Uterus (tissue), 2 donors: ENCODE results near the gene LMNTD1.

ENCODE experiments used
- POLR2A ChIP-seq, 2 donors: fragments of 450-650 bp; IDR thresholded peaks; one replicate each; pipeline ENCODE4 v1.6.1; 2016; ENCODE audit warnings: antibody characterized with exemption in 2 of 2, mild to moderate bottlenecking in 1 of 2, moderate library complexity in 1 of 2
- TF ChIP-seq, protein P1 (sequence below), 4 experiments: fragments of 200-600 bp in 2 of 4; fragments of 450-650 bp in 2 of 4; sonication (generic) in 2 of 4; IDR thresholded peaks; one replicate each; pipeline ENCODE4 v1.5.1; 2016 to 2019; ENCODE audit warnings: antibody characterized with exemption in 4 of 4, mild to moderate bottlenecking in 2 of 4, moderate library complexity in 1 of 4

- TF ChIP-seq, protein P1, sequence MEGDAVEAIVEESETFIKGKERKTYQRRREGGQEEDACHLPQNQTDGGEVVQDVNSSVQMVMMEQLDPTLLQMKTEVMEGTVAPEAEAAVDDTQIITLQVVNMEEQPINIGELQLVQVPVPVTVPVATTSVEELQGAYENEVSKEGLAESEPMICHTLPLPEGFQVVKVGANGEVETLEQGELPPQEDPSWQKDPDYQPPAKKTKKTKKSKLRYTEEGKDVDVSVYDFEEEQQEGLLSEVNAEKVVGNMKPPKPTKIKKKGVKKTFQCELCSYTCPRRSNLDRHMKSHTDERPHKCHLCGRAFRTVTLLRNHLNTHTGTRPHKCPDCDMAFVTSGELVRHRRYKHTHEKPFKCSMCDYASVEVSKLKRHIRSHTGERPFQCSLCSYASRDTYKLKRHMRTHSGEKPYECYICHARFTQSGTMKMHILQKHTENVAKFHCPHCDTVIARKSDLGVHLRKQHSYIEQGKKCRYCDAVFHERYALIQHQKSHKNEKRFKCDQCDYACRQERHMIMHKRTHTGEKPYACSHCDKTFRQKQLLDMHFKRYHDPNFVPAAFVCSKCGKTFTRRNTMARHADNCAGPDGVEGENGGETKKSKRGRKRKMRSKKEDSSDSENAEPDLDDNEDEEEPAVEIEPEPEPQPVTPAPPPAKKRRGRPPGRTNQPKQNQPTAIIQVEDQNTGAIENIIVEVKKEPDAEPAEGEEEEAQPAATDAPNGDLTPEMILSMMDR (IDR thresholded peaks at IDR 0.05): no peak
- no peak for TF ChIP-seq POLR2A (IDR thresholded peaks at IDR 0.05)
Measured at GRCh38 chr12:25427337-25428249, 125.5 kb downstream of the LMNTD1 start.
